Gastrocnemius medialis (tissue), 4 donors: Measurements from ENCODE around the gene GALNT10.

Source experiments
- POLR2A ChIP-seq, 2 donors: fragments of 450-650 bp; IDR thresholded peaks; one replicate each; pipeline ENCODE4 v1.6.1; 2017; ENCODE audit warnings: antibody characterized with exemption in 2 of 2, mild to moderate bottlenecking in 2 of 2, moderate library complexity in 2 of 2
- TF ChIP-seq, protein P1 (sequence below), 5 experiments: fragments of 450-650 bp in 3 of 5; fragments of 200-600 bp in 2 of 5; sonication (generic) in 2 of 5; IDR thresholded peaks in 4 of 5; conservative IDR thresholded peaks in 1 of 5; 1 replicate in 4 of 5; 2 replicates in 1 of 5; pipeline ENCODE4 v1.5.1; 2016 to 2019; ENCODE audit warnings: antibody characterized with exemption in 5 of 5, mild to moderate bottlenecking in 3 of 5, moderate library complexity in 3 of 5

- TF ChIP-seq, protein P1, sequence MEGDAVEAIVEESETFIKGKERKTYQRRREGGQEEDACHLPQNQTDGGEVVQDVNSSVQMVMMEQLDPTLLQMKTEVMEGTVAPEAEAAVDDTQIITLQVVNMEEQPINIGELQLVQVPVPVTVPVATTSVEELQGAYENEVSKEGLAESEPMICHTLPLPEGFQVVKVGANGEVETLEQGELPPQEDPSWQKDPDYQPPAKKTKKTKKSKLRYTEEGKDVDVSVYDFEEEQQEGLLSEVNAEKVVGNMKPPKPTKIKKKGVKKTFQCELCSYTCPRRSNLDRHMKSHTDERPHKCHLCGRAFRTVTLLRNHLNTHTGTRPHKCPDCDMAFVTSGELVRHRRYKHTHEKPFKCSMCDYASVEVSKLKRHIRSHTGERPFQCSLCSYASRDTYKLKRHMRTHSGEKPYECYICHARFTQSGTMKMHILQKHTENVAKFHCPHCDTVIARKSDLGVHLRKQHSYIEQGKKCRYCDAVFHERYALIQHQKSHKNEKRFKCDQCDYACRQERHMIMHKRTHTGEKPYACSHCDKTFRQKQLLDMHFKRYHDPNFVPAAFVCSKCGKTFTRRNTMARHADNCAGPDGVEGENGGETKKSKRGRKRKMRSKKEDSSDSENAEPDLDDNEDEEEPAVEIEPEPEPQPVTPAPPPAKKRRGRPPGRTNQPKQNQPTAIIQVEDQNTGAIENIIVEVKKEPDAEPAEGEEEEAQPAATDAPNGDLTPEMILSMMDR (IDR thresholded peaks at IDR 0.05 in 4 of 5, conservative IDR thresholded peaks at IDR 0.05 in 1 of 5), result no peak
- TF ChIP-seq POLR2A (IDR thresholded peaks at IDR 0.05), result no peak
These were observed 268.5 kb downstream of the GALNT10 start for GRCh38 chr5:154459015-154459414.
